ENCODE measurements around the gene BACH2.
"Not testable (repeated sequence)": the region's sequence is repeated elsewhere in the genome, so short reads cannot be mapped to it uniquely, and the experiment has no call there.

Gene BACH2

GRCh38 chr6:90209527-90209926 is 87.1 kb downstream of the BACH2 start:
- no peak for DNase-seq

DNA sequence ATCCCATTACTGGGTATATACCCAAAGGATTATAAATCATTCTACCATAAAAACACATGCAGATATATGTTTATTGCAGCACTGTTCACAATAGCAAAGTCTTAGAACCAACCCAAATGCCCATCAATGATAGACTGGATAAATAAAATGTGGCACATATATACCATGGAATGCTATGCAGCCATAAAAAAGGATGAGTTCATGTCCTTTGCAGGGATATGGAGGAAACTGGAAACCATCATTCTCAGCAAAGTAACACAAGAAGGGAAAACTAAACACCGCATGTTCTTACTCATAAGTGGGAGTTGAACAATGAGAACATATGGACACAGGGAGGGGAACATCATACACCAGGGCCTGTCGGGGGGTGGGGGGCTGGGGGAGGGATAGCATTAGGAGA is 88.0 kb downstream of the BACH2 start:
- not testable (repeated sequence) for DNase-seq

GRCh38 chr6:90204327-90205056 is 92.2 kb downstream of the BACH2 start:
- DNase-seq = no peak

GRCh38 chr6:90203672-90204071 is 93.0 kb downstream of the BACH2 start:
- no peak for DNase-seq

- peak in 1 of 5 donors; percentile 58 for DNase-seq
Observed at GRCh38 chr6:90202156-90202555, 94.5 kb downstream of the BACH2 start.

DNA sequence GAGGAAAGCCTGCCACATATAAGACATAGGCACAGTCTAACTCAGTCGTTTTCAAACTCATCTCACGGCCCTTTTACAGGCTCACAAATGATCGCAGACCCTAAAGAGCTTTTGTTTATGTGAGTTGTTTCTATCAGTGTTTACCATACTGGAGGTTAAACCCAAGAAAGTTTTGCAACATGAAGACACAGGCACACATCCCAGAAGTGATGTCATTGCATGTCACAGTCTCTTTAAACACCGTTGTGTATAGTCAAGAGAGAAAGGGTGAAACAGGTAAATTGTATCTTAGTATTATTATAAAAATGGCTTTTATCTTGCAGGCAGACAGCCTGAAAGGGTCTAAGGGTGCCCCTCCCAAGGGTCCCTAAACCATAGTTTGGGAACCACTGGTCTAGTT is 96.7 kb downstream of the BACH2 start:
- DNase-seq = no peak

GRCh38 chr6:90198758-90199425 is 97.8 kb downstream of the BACH2 start:
- DNase-seq = no peak

DNA sequence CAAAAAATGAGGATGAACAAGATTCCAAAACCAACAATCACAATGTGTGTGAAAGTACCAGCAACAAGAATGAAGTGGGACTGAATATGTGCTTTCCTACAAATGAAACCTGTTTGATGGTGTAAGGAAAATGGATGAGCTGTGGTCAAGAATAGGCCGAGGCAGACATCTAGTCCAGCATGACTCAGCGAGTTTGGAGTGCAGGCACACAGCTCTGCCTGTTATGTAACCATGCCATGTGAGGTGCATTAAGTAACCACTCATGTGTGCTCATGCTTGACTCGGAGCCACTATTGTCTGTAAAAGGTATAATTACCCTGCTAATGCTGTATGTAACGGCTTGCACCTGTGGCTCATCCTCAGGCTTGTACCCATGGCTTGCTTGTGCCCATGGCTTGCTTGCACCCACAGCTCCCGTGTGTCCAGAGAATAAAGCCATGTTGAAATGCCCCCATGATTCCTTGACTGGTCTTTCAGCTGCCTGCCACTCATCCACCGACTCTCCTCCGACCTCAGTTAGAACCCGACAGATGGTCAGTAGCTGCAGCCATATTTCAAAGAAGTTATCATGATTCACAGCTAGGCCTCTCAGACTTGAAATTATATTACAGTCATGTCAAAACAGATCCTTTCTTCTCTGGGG is 98.7 kb downstream of the BACH2 start:
- DNase-seq = no peak

DNA sequence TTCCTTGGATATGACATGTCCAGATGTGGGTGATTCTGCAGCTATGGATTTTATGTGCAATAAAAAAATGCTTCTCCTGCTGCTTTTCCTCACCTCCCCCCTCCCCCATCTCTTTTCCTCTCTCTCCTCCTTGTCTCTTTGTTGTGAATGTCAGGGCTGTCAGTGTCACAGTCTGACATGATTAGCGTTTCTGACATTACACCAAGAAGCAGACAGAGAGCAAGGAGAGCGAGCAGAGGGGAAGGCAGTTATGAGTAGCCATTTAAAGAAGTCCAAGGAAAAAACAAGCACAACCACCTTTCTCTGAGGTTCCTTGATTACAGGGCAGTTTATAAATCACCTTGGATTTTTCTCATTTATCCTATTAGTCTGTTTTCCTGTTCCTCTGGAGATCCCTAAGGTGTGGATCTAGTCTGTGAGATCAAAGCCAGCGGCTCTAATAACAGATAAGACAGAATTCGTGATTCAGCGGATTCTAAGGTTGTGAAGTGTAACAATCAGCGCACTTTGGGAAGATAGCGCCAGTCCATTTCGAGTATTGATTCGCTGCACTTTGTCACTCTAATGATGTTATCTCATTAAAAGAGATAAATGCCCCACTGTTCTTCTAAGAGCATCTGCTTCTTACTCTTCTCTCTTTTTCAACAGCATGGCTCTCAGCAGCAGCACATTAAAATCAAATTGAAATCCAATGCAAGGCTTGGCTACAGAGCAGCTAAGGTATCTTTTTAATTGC is 101.4 kb downstream of the BACH2 start:
- no peak for DNase-seq

- DNase-seq = no peak
Observed at GRCh38 chr6:90194371-90194841, 102.2 kb downstream of the BACH2 start.

DNA sequence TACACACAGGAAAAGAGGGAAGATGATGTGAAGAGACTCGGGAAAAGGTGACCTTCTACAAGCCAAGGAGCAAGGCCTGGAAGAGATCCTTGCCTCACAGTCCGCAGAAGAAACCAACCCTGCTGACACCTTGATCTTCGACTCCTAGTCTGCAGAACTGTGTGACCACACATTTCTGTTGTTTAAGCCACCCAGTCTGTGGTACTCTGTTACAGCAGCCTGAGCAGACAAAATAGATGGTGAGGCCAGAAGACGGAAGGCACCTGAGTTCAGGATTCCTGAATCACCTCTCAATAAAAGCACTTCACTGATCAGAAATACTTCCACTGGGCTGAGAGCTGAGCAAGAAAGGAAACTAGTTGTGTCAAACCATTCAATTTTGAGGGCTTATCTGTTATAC is 103.3 kb downstream of the BACH2 start:
- no peak for DNase-seq

GRCh38 chr6:90192857-90193256 is 103.8 kb downstream of the BACH2 start:
- no peak for DNase-seq

DNA sequence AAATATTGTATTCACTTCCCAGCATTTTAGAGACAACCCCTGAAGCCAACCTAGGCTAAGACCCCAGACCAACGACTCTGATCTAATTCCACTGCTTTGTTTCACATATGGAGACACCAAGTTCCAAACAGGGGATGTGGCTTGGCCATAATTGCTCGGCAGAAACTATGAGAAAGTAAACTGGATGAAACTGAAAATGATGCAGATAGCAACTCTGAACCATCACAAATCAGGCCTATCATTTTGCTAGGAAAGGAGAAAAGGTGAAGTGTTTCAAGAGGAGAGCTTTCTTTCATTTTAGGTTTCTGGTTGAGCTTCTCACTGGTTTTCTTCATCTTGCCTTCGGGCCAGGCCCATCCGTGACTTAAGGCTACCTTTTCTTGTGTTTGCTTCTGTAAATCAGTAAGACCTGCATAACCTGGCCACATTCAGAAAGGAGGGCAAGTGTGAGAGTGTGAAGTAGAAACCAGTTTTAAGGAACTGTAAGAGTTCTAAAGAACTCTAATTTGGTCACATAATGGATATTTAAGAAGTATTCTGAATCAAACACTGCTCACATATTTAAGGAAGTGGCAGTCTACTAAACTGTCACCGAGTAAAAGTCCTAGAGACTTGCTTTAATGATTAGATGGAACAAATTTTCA is 105.8 kb downstream of the BACH2 start:
- DNase-seq = peak in 1 of 5 donors; percentile 11

- no peak for DNase-seq
Observed at GRCh38 chr6:90190131-90190530, 106.5 kb downstream of the BACH2 start.

- DNase-seq = no peak
Observed at GRCh38 chr6:90187437-90188121, 109.1 kb downstream of the BACH2 start.

DNA sequence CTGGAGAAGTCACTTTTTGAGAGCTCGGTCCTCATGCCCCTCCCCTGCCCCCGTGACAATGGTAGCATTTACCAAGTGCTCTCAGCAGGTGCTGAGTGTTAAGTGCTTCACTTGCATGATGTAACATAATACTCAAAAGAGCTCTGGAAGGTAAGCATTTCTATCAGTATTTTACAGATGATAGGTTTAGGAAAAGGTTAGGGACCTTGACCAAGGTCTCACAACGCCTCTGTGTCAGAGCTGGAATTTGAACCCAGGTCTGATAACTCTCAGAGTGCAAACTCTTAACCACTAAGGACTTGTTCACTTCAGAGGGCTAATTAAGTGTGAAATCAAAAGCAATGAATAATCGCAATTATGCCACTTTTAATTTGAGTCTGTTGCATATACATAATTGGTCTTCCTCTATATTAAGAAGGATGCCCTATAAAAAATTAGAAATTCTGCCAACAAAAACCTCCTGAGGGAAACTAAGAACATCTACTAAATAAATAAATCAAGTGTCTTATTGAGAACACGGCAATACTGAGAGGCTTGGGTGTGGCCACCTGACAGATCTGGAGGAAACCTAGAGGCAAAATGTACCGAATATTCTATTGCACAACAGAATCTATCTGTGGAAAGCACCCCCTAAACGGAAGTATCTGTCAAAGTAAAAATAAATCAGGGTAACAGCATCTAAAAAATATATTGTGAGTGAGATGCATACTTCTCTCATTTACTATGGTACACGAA is 109.8 kb downstream of the BACH2 start:
- peak in 1 of 5 donors; percentile 12 for DNase-seq

GRCh38 chr6:90186026-90186425 is 110.6 kb downstream of the BACH2 start:
- DNase-seq = no peak

DNA sequence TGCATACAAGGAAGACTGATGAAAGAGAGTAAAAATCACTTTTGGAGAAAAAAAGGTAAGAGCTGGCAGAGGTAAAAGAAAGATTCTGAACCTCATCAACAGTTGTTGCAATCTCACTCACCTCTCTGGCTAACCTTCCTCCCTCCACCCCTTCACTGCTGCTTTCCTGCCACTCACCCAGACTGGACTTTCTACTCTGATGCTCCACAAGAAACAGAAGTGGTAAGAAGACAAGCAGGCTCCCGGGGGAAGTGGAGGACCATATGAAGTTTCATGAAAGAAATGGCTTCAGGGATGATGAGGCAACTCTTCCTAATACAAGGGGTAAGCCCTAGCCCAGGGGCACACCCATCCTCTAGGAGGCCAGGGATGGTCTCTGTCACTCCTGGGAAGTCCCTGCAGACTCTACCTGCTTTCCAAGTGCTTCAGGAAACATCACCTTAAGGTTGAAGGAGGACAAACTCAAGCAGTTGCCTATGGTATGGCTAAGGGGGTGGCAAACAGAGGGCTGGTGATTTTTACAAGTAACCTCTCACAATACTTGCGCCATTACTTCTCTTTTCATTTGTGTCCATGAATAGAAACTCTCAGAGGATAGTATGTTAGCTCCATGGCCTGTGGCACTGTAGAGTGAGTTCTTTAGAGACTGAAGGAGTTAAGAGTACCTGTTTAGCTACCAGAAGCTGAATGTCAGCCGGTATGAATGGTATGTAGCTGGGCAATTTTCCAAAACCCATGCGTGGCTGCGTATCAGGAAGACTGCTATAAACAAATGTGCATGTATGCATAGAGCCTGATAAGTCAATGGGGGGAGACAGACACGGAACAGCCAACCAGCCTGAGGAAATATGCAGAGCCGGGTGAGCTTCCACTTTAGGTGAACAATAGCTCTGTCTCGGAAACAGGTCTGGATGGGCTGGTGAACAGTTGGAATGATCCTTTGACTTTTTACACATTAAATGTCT is 112.0 kb downstream of the BACH2 start:
- DNase-seq = no peak

DNA sequence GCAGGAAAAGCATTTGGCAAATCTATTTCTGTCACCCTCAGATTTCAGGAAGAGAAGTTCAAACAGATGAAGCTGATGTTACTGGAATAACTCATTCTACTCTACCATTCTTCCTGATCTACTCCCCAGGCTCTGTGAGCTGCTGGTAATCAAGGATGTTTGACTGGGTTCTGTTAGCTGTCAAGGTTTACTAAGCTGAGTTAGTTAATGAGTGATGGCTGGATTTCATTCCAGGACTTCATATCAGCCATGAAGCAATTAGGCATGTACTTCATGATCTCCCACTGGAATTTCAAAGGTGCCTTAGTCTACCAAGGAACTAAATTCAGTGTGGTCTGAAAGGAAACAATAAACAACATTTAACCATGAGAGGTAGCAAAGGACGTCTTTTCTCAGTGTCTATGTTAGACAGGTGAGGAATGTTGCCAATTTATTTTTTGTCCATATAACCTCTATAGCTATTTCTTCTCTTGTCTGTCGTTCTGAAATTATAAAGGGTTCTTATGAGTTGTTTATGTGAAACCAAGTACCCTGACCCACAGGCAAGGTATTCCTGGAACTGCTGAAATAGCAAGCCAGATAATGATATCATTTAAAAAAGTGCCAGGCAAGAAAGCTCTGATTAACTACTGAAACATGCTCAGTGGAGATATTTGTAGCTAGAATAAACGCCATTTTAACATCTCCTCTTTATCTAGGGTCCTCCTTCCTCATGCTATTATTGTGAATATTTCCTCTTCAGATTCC is 112.9 kb downstream of the BACH2 start:
- no peak for DNase-seq
